K562 (cell line): ENCODE results near the gene DYNLL1. TPM values are rescaled to one million over a fixed set of nuclear protein-coding genes. Genes with fewer than 3 reads are reported as not detected.

Experiments
- CEBPB ChIP-seq: fragments of 450-650 bp; IDR thresholded peaks from 2 replicates; pipeline ENCODE4 v1.6.1; 2016; ENCODE audit warnings: missing genetic modification characterization, missing compliant biosample characterization
- EGR1 ChIP-seq: fragments of 450-650 bp; conservative IDR thresholded peaks from 2 replicates; pipeline ENCODE4 v1.6.1; 2017; ENCODE audit warnings: mild to moderate bottlenecking
- GATAD2A ChIP-seq: fragments of 450-650 bp; IDR thresholded peaks from 2 replicates; pipeline ENCODE4 v1.6.1; 2017
- HDAC3 ChIP-seq: fragments of 450-650 bp; IDR thresholded peaks from 2 replicates; pipeline ENCODE4 v1.6.1; 2018; ENCODE audit warnings: borderline replicate concordance, mild to moderate bottlenecking, moderate library complexity; ENCODE audit not compliant: partially characterized antibody
- HDAC6 ChIP-seq: IDR thresholded peaks from 2 replicates; pipeline ENCODE4 v1.6.1; 2012; ENCODE audit warnings: low read depth, mild to moderate bottlenecking, control low read depth, inconsistent platforms, low read length, moderate library complexity
- HES1 ChIP-seq: fragments of 450-650 bp; IDR thresholded peaks from 2 replicates; pipeline ENCODE4 v1.6.1; 2016; ENCODE audit warnings: low read depth, mild to moderate bottlenecking, moderate library complexity
- KLF10 ChIP-seq: fragments of 250-450 bp; sonication (Bioruptor Pico); IDR thresholded peaks from 2 replicates; pipeline ENCODE4 v1.6.1; 2021; ENCODE audit warnings: matching md5 sums
- MLLT1 ChIP-seq, 2 experiments: fragments of 450-650 bp; IDR thresholded peaks; 2 replicates each; pipeline ENCODE4 v1.6.1; 2016
- MXI1 ChIP-seq: IDR thresholded peaks from 2 replicates; pipeline ENCODE4 v1.6.1; 2011; ENCODE audit warnings: low read depth, mild to moderate bottlenecking, improper control_type of control experiment, low read length
- RAD21 ChIP-seq, 2 experiments: fragments of 250-450 bp in 1 of 2; fragments of 450-650 bp in 1 of 2; sonication (Bioruptor Pico) in 1 of 2; formaldehyde crosslinking in 1 of 2; IDR thresholded peaks in 1 of 2; conservative IDR thresholded peaks in 1 of 2; 2 replicates each; pipeline versions ENCODE4 v1.4.0 to v1.8.0; 2020 to 2022; ENCODE audit warnings: mild to moderate bottlenecking in 2 of 2, moderate library complexity in 1 of 2
- SMAD4 ChIP-seq: fragments of 250-450 bp; sonication (Bioruptor Pico); conservative IDR thresholded peaks from 2 replicates; pipeline ENCODE4 v1.8.0; 2021; ENCODE audit warnings: inconsistent platforms, mild to moderate bottlenecking, moderate library complexity
- SMC3 ChIP-seq: conservative IDR thresholded peaks from 2 replicates; pipeline ENCODE4 v1.6.1; 2011; ENCODE audit warnings: low read depth, low read length, improper control_type of control experiment; ENCODE audit not compliant: insufficient read depth
- SRSF7 ChIP-seq: fragments of 200-400 bp; formaldehyde crosslinking; optimal IDR thresholded peaks from 2 replicates; pipeline ENCODE3; 2017; ENCODE audit warnings: mild to moderate bottlenecking, low read depth, low read length
- TAF1 ChIP-seq: IDR thresholded peaks from 2 replicates; pipeline ENCODE4 v1.6.1; 2011; ENCODE audit warnings: mild to moderate bottlenecking, low read length, moderate library complexity; ENCODE audit not compliant: insufficient read depth, control insufficient read depth, severe bottlenecking; ENCODE audit errors: extremely low read depth
- TAF15 ChIP-seq: fragments of 200-400 bp; formaldehyde crosslinking; IDR thresholded peaks from 2 replicates; pipeline ENCODE4 v1.6.1; 2017; ENCODE audit warnings: mild to moderate bottlenecking, low read depth, low read length, moderate library complexity
- TCF3 ChIP-seq: sonication (generic); formaldehyde crosslinking; IDR thresholded peaks from 2 replicates; pipeline ENCODE4 v1.4.0; 2020; ENCODE audit warnings: mild to moderate bottlenecking, missing genetic modification reagents
- TEAD4 ChIP-seq, 2 experiments: sonication (generic) in 1 of 2; formaldehyde crosslinking in 1 of 2; IDR thresholded peaks; 2 replicates each; pipeline versions ENCODE4 v1.6.1 to v1.8.0; 2012 to 2022; ENCODE audit warnings: borderline replicate concordance in 1 of 2, inconsistent platforms in 1 of 2, low read length in 1 of 2, mild to moderate bottlenecking in 1 of 2, missing genetic modification reagents in 1 of 2
- ZNF274 ChIP-seq: IDR thresholded peaks from 2 replicates; pipeline ENCODE4 v1.6.1; 2011; ENCODE audit warnings: low read depth, mild to moderate bottlenecking, low read length, moderate library complexity, borderline replicate concordance
- ZNF408 ChIP-seq: fragments of 250-450 bp; sonication (Bioruptor Pico); IDR thresholded peaks from 2 replicates; pipeline ENCODE4 v1.4.0; 2020; ENCODE audit warnings: low read depth, mild to moderate bottlenecking, moderate library complexity
- ZNF592 ChIP-seq: fragments of 450-650 bp; IDR thresholded peaks from 2 replicates; pipeline ENCODE4 v1.6.1; 2017; ENCODE audit warnings: antibody characterized with exemption, mild to moderate bottlenecking
- ZNF77 ChIP-seq: fragments of 250-450 bp; sonication (Bioruptor Pico); IDR thresholded peaks from 2 replicates; pipeline ENCODE4 v1.5.0; 2020
- ZNF785 ChIP-seq: fragments of 250-450 bp; sonication (Bioruptor Pico); IDR thresholded peaks from 2 replicates; pipeline ENCODE4 v1.4.0; 2020; ENCODE audit warnings: mild to moderate bottlenecking
- polyA plus RNA-seq, 8 experiments: library from polyadenylated mRNA; depleted of rRNA in 4 of 8; stranded (reverse) in 5 of 8; unstranded in 3 of 8; fragments of >200 nt; fragmentation: Nextera tagmentation in 2 of 8; fragmentation: Illumina TruSeq in 1 of 8; extraction: Ambion mirVana in 2 of 8; extraction: Trizol in 1 of 8; gene quantifications; 2 replicates each; pipeline versions ENCODE4 v1.2.1 to v1.2.3, GENCODE V29; 2011 to 2014; ENCODE audit warnings: inconsistent platforms in 1 of 8, missing spikeins in 1 of 8
- total RNA-seq, 7 experiments: library from RNA; depleted of rRNA in 6 of 7; stranded (reverse); fragments of >200 nt in 6 of 7; fragmentation: Illumina TruSeq in 2 of 7; extraction: Trizol in 2 of 7; gene quantifications; 2 replicates each; pipeline versions ENCODE4 v1.2.1 to v1.2.3, GENCODE V29; 2011 to 2021; ENCODE audit warnings: low replicate concordance in 1 of 7

Gene DYNLL1
- total and polyA plus RNA-seq, 9 of the 15 experiments (the other 6 are each of a cell fraction or from before 2014, with no cell fraction given) = 303 to 1,112 (median 468) TPM

GRCh38 chr12:120469450-120470149 lies 26.3 kb upstream of the DYNLL1 start, which contains the start of gene SRSF9 (continued):
- 0 out of 2 replicates have a peak, but pooled peaks have one; percentile 30 for TF ChIP-seq SMC3
- no peak for TF ChIP-seq TAF15
- TF ChIP-seq ZNF77 (CRISPR knock-in tag) = no peak
- TF ChIP-seq KLF10 (CRISPR knock-in tag) = no peak
- TF ChIP-seq TAF1 = peak; percentile 80
- no peak for TF ChIP-seq ZNF274
- peak; percentile 75; the same call in 1 of the 2 replicates for TF ChIP-seq SMAD4 (CRISPR knock-in tag)
- TF ChIP-seq HDAC6 = no peak
- TF ChIP-seq TCF3 (CRISPR knock-in tag) = peak; percentile 23; the same call in 1 of the 2 replicates
- TF ChIP-seq MXI1 = no peak; the same call in 1 of the 2 replicates
- TF ChIP-seq ZNF408 (CRISPR knock-in tag) = no peak
- no peak for TF ChIP-seq CEBPB (tag)
- 0 out of 4 replicates have a peak, but pooled peaks of 1 of the 2 experiments have one; percentile 62 for TF ChIP-seq MLLT1 (IDR thresholded peaks at IDR 0.05)
- TF ChIP-seq TEAD4 (IDR thresholded peaks at IDR 0.05; ENCODE audit: low read length) = no peak
- TF ChIP-seq TEAD4 (CRISPR knock-in tag; IDR thresholded peaks at IDR 0.05; ENCODE audit: borderline replicate concordance) = no peak
- TF ChIP-seq GATAD2A = no peak
- no peak for TF ChIP-seq EGR1
- TF ChIP-seq ZNF785 = no peak
- TF ChIP-seq ZNF592 = peak; percentile 86
- no peak for TF ChIP-seq HES1
- no peak for TF ChIP-seq SRSF7
- no peak for TF ChIP-seq HDAC3
- TF ChIP-seq RAD21 (CRISPR knock-in tag; conservative IDR thresholded peaks at IDR 0.05 in 1 of 2, IDR thresholded peaks at IDR 0.05 in 1 of 2) = peak in 1 of 2 experiments; percentile 36; a peak in 3 of 4 replicates
